ENCODE data around the gene COMMD10. TPM values are rescaled to one million over a fixed set of nuclear protein-coding genes. Genes with fewer than 3 reads are reported as not detected.

The COMMD10 gene
- total and polyA plus RNA-seq, 12 donors, result 16.8 to 42.8 (median 35.4) TPM

DNA sequence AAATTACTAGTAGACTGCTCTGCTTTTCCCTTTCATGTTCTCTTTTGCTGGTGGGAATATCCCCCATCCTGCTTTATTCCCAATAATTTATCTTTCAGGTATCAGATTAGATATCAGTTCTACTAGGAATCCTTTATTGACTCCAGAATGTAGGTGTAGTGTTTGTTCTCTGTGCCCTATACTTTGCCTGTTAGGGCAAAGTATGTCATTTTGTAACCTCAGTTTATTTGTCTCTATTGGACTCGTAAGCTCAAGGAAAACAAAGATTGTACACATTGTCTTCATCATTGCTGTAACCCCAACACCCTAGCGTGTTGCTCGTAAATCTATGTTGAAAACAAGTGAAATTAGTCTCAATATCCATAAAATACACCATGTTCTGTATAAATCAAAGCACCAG lies 190.5 kb downstream of the COMMD10 start:
- H3K4me3 ChIP-seq, result no peak overlapping the region
- TF ChIP-seq, protein P1, sequence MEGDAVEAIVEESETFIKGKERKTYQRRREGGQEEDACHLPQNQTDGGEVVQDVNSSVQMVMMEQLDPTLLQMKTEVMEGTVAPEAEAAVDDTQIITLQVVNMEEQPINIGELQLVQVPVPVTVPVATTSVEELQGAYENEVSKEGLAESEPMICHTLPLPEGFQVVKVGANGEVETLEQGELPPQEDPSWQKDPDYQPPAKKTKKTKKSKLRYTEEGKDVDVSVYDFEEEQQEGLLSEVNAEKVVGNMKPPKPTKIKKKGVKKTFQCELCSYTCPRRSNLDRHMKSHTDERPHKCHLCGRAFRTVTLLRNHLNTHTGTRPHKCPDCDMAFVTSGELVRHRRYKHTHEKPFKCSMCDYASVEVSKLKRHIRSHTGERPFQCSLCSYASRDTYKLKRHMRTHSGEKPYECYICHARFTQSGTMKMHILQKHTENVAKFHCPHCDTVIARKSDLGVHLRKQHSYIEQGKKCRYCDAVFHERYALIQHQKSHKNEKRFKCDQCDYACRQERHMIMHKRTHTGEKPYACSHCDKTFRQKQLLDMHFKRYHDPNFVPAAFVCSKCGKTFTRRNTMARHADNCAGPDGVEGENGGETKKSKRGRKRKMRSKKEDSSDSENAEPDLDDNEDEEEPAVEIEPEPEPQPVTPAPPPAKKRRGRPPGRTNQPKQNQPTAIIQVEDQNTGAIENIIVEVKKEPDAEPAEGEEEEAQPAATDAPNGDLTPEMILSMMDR (IDR thresholded peaks at IDR 0.05), result no peak
- no peaks in the 10 kb centered on the region for H3K36me3 ChIP-seq
- no peak overlapping the region for H3K27ac ChIP-seq
- intact Hi-C loops (cut with DNase I), result no loop called here
- no peaks in the 10 kb centered on the region for H3K4me1 ChIP-seq
- ATAC-seq (no peak), DNase-seq (no peak)
- H3K27me3 ChIP-seq, result no peaks in the 10 kb centered on the region
- H3K9me3 ChIP-seq, result peaks cover 0 to 32% (median 16%) of the 10 kb centered on the region in 11 donors
- 97 to 99% methylated on average over 3 of the region's 3 CpGs for WGBS, 2 donors

DNA sequence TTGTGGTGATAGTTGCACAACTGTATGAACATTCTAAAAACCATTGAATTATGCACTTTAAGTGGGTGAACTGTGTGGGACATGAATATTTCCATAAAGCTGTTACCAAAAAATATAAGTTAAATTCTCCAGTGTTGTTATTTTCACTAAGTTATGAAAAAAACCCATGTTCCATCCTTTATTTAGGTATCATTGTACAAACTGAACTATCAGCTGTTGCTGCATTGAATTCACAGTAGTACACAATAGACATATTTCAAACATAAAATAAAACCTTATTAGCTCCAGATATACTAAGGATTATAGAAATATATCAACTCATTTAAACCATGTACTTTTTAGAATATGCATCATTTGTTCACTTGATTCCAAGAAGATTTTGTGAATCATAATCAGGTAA lies 192.1 kb downstream of the COMMD10 start:
- H3K4me3 ChIP-seq, result no peak overlapping the region
- H3K27ac ChIP-seq, result no peak overlapping the region
- TF ChIP-seq, protein P1 (IDR thresholded peaks at IDR 0.05), result no peak
- no peaks in the 10 kb centered on the region for H3K4me1 ChIP-seq
- DNase-seq, result no peak
- no peaks in the 10 kb centered on the region for H3K36me3 ChIP-seq
- no peaks in the 10 kb centered on the region for H3K27me3 ChIP-seq
- ATAC-seq, result no peak
- intact Hi-C loops (cut with DNase I), result no loop called here
- peaks cover 0 to 32% (median 16%) of the 10 kb centered on the region in 11 donors for H3K9me3 ChIP-seq

DNA sequence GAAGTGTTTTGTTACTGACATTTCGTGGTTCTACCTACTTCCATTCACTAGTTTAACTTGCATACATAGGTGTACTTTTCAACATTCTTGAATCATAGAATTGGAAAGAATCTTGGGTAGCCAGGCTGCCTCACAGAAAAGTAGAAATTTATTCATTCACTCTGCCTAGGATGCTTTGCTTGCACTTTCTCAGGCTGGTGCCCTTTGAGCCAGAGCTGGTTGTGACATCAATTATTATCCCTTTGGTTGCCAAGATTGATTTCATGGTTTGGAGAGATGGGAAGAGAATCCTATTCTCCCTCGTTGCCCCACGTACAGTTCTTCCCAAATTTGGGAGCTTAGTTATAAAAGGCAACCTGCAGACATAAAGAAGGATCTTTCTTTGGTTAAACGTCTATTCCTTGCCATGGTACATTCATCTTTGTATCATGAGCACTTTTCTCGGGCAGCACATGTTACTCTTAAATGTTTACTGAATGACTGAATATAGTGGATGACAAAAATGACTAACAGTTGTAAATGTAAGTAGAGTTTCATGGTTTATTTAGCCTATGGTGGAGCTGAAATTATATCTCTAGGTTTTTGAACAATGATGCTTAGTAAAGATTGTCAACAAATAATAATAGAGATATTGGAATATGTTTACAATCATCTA lies 195.5 kb downstream of the COMMD10 start:
- TF ChIP-seq, protein P1 (IDR thresholded peaks at IDR 0.05), result no peak
- no peak overlapping the region for H3K27ac ChIP-seq
- no peak for DNase-seq
- no peaks in the 10 kb centered on the region for H3K27me3 ChIP-seq
- ATAC-seq, result no peak
- H3K4me1 ChIP-seq, result no peaks in the 10 kb centered on the region
- no peaks in the 10 kb centered on the region for H3K36me3 ChIP-seq
- intact Hi-C loops (cut with DNase I), result no loop called here
- WGBS, 2 donors, result 87 to 92% methylated on average over 5 of the region's 5 CpGs
- H3K4me3 ChIP-seq, result no peak overlapping the region
- peaks cover 0 to 27% (median 16%) of the 10 kb centered on the region in 11 donors for H3K9me3 ChIP-seq

GRCh38 chr5:116281309-116281708 lies 196.5 kb downstream of the COMMD10 start:
- H3K4me3 ChIP-seq, result peak overlapping the region in 5 of 10 donors; percentile 1 to 23 (median 8)
- H3K36me3 ChIP-seq, result no peaks in the 10 kb centered on the region
- H3K9me3 ChIP-seq, result peaks cover 0 to 25% (median 15%) of the 10 kb centered on the region in 11 donors

More at GRCh38 chr5:116281309-116281708, 196.5 kb downstream of the COMMD10 start:
- intact Hi-C loops (cut with DNase I), result no loop called here
- H3K27ac ChIP-seq, result peak overlapping the region in 1 of 10 donors; percentile 19
- no peaks in the 10 kb centered on the region for H3K27me3 ChIP-seq
- no peak for ATAC-seq
- no peaks in the 10 kb centered on the region for H3K4me1 ChIP-seq
- TF ChIP-seq, protein P1 (IDR thresholded peaks at IDR 0.05), result no peak
- no peak for DNase-seq
- 44 to 72% methylated on average over 1 of the region's 1 CpG for WGBS, 2 donors
